Measurements from ENCODE around the gene NTF4.

DNA sequence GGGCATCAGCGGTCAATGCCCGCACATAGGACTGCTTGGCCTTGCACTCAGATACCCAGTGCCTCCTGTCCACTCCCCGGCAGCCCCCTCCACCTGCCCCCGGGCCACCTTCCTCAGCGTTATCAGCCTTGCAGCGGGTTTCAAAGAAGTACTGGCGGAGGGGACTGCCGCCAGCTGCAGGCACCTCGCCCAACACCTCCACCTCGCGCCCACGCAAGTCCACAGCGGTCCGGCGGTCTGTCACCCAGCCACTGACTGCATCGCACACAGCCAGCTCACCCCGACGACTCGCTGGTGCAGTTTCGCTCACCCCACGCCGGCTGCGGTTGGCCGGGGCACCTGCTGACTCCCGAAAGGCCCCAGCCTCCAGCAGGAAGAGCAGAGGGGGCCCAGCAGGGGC, 3.2 kb downstream of the NTF4 start:
- TF ChIP-seq POLR2AphosphoS5 (IDR thresholded peaks at IDR 0.05; ENCODE audit: low read depth, low read length) (no peak), TAF1 (IDR thresholded peaks at IDR 0.05; ENCODE audit: borderline replicate concordance, insufficient read depth, low read length) (no peak), FOXP2 (optimal IDR thresholded peaks at IDR 0.05; ENCODE audit: borderline replicate concordance, extremely low read depth, extremely low read length, insufficient read depth) (no peak), SIN3A (IDR thresholded peaks at IDR 0.05; ENCODE audit: borderline replicate concordance, insufficient read depth, low read length) (no peak)
- TF ChIP-seq, protein P1, sequence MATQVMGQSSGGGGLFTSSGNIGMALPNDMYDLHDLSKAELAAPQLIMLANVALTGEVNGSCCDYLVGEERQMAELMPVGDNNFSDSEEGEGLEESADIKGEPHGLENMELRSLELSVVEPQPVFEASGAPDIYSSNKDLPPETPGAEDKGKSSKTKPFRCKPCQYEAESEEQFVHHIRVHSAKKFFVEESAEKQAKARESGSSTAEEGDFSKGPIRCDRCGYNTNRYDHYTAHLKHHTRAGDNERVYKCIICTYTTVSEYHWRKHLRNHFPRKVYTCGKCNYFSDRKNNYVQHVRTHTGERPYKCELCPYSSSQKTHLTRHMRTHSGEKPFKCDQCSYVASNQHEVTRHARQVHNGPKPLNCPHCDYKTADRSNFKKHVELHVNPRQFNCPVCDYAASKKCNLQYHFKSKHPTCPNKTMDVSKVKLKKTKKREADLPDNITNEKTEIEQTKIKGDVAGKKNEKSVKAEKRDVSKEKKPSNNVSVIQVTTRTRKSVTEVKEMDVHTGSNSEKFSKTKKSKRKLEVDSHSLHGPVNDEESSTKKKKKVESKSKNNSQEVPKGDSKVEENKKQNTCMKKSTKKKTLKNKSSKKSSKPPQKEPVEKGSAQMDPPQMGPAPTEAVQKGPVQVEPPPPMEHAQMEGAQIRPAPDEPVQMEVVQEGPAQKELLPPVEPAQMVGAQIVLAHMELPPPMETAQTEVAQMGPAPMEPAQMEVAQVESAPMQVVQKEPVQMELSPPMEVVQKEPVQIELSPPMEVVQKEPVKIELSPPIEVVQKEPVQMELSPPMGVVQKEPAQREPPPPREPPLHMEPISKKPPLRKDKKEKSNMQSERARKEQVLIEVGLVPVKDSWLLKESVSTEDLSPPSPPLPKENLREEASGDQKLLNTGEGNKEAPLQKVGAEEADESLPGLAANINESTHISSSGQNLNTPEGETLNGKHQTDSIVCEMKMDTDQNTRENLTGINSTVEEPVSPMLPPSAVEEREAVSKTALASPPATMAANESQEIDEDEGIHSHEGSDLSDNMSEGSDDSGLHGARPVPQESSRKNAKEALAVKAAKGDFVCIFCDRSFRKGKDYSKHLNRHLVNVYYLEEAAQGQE (IDR thresholded peaks at IDR 0.05; ENCODE audit: insufficient read depth in 1 of 2, low read depth in 2 of 2, low read length in 2 of 2), result no peak

Measured in PFSK-1 (cell line).